IMR-90 (cell line): ENCODE data around the gene CHMP4A.

Experiments used
- CTCF ChIP-seq: conservative IDR thresholded peaks from 2 replicates; pipeline ENCODE4 v1.5.1; 2012; ENCODE audit warnings: mild to moderate bottlenecking, low read depth, low read length, improper control_type of control experiment
- NFE2L2 ChIP-seq: fragments of 150-350 bp; IDR thresholded peaks from 2 replicates; pipeline ENCODE4 v1.6.1; 2016; ENCODE audit warnings: low read depth, mild to moderate bottlenecking, low read length
- POLR2A ChIP-seq: IDR thresholded peaks from 2 replicates; pipeline ENCODE4 v1.6.1; 2012; ENCODE audit warnings: mild to moderate bottlenecking, low read depth, low read length
- RFX5 ChIP-seq: IDR thresholded peaks from 2 replicates; pipeline ENCODE4 v1.8.0; 2012; ENCODE audit warnings: low read depth, mild to moderate bottlenecking, low read length, moderate library complexity
- SMC3 ChIP-seq: fragments of 150-350 bp; IDR thresholded peaks from 2 replicates; pipeline ENCODE4 v1.6.1; 2016; ENCODE audit warnings: low read depth, mild to moderate bottlenecking, antibody characterized with exemption, low read length, moderate library complexity

- TF ChIP-seq CTCF = no peak
- no peak for TF ChIP-seq RFX5
- TF ChIP-seq NFE2L2 = no peak
- TF ChIP-seq POLR2A = no peak
- TF ChIP-seq SMC3 = no peak
Observed at GRCh38 chr14:24258119-24258518, 44.8 kb upstream of the CHMP4A start.
